ENCODE results near the gene SIK3.
"Not testable (repeated sequence)": the region's sequence is repeated elsewhere in the genome, so short reads cannot be mapped to it uniquely, and the experiment has no call there.

SIK3 gene

DNA sequence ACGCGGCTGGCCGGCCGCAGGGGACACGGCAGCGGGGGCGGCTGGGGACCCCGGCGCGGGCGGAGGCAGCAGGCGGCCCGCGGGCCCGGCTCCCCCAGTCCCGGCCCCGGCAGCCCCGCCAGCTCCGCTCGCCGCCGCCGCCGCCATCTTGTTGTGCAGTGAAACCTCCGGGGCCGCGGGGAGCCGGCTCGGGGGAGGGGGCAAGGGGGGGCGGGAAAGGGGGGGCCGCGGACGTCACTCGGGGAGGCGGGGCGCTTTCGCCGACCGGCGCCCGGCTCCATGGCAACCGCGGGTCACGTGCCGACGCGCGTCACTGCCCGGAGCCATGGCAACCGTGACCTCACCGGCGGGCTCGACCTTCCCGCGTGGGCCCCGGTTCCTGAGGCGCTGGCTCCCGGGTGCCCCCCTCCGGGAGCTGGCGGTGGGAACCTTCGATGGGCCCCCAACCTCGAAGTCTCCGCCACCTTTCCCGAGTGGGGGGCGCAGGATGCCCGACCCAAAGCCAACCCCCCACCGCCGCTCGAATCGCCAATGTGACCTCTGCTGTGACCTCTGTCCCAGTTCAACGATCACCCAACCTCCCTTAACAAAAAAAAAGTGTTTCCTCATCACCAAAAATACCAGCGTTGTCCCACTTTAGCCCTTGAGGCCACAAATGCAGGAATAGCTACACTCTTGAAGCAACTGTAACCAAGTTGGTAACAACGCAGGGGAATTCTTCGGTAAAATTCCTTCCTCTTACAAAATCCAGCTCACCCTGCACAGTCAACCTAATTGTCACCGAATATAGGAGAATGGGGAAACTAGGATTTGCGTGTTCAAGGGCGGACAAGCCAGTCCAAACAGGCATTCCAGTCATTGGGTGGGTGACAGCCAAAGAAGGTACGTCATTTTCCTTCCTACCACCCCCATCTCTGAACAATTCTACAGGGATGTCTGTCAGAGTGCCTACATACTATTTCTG, at the start of gene SIK3:
Gene SIK3, minus strand, starts transcription at position 160 of the 964 bp plus-strand sequence. Its CDS starts 13 bp downstream, at position 147.
- peak; percentile 97 for DNase-seq

DNA sequence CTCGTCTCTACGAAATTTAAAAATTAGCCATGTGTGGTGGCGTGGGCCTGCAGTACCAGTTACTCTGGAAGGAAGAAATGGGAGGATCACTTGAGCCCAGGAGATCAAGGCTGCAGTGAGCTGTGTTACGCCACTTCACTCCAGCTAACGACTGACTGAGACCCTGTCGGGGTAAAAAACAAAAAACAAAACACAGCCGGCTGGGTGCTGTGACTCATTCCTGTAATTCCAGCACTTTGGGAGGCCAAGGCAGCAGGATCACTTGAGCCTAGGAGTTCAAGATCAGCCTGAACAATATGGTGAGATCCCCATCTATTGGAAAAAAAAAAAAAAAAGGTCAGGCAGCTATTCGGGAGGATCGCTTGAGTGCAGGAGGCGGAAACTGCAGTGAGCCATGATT, 48.3 kb upstream of the SIK3 start:
- no peak for DNase-seq

DNA sequence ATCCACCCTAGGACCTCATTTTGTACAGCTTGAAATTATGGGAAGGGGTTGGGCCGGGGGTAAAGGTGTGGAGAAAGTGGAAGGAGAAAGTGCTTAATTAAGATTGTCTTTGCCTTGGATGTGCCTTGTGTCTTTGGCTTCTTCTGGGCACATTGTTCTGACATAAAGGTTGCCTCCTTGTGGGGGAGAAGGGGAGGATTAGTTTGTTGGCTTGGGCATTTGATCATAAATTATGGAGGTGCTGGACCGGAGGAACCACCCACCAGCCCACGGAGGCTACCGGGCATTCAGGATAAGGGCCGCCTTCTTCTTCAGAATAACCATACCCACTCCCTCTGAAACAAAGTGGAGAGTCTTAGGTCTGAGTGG, 47.1 kb upstream of the SIK3 start:
- no peak for DNase-seq

DNA sequence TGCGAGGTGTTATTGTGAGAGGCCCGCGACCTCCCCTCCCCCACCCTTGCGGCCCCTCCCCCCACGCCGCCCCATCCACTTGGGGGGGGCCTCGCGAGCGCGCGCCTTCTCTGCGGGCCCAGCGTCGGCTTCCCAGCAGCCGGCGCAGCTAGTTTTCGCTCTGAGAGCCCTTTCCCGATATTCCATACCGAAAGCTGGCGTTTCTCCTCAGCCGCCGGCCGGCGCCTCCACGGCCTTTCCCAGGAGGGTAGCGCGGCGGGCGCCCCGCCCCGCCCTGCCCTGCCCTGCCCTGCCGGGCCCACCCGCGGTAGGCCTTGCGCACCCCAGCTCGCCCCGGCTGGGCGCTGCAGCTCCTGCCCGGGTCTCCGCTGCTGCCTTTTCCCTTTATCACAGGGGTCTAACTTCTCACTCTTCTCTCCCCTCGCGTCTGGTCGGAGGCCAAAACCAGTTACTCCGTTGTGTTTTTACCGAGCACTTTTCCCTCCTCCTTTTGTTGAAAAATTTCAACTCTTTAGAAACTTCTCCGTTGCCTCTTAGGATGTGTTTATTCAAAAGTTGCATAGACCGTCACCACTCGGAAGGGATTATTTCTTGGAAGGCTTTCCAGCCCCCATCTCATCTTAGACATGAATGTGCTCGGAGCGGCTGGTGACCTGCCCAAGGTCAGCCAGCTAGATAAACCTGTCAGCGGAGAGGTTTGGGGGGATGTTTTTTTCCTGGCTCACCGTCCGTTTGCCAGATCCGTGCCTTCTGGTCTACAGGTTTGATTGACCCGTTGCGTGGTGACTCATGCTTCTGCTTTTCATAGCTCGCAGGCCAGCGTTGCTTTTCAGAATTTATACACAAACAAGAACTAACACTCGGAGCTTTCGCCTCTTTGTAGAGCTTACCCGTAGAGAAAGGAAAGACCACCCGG, 46.5 kb upstream of the SIK3 start:
- DNase-seq: peak; percentile 42

DNA sequence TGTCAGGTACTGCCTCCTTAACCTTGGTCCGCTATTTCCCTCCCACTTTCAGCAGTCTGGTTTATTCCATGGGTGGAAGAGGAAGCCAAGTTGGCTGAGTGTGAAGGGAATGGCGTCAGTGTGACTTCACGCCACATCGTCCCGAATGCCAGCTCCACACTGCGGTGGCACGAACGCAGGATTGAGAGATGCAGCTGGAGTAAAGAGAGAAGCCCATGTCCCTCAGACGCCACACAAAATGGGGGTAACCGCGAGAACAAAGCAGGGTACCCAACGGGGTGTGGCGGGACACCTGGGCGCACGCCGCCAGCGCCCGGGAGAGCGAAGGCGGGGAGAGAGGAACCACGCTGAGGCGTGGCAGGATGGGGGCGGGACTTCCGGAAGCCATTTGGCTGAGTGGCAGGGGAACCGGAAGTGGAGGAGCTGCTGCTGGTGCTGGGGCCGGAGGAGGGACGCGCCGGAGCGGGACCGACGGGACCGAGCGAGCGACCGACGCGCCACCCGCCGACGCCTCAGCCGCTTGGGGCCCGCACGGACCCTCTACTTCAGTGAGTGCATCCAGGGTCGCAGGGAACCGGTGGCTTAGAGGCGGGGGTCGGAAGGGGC, 45.7 kb upstream of the SIK3 start, which contains the start of gene PAFAH1B2:
Gene PAFAH1B2, plus strand, starts transcription at position 417 of the 606 bp plus-strand sequence. CDS start 8,161 bp downstream, outside the sequence.
- DNase-seq: peak; percentile 95

DNA sequence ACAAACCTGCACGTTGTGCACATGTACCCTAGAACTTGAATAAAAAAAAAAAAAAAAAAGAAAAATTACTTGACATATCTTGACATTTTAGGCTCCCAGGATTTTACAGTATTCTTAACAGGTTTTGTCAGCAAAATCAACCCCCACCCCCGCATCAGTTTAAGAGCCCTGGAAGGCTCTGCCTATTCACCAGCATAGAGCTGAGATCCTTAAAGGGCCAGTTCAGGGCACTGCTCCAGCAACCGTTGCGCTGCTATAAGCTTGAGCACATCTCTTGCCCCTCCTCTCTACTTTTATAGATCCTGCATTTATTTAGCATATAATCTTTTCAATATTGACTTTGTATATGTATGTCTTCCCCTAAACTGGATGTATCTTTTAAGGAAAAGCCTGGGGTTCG, 45.2 kb upstream of the SIK3 start:
- DNase-seq: no peak

DNA sequence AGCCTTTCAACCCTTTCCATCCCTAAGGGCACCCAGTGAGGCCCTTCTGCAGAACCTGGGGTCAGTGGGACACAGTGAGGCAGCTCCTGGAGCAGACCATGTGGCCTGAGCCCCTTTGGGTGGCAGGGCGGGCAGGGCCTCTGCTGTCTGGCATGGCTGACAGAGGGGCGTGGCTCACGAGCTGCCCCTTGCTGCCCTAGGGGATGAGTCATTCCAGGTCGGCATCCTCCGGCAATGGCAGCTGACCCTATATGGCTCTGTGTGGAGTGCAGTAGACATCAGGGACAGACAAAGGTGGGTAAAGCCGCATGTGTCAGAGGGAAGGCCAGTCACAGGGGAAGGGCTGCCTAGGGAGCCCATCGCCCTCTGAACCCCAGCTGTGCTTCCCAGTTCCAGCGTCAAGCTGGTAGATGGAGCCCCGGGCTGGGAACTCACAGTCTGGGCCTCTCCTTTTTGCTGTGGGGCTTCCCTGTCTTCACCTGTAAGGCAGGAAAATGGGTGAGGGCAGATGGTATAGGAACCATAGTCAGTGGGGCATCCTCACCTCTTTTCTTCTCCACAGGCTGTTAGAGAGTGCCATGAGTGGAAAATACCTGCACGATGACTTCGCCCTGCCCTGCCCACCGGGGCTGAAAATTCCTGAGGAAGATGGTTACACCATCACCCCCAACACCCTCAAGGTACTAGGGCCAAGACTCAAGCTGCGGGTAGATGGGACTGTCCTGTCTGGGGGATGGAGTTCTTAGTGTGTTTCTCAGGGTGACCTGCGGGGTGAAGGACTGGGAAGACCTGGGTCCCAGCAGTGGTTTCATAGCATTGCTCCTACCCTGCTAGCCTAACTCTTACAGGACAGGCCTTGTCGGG, 39.2 kb upstream of the SIK3 start:
- DNase-seq: not testable (repeated sequence)

DNA sequence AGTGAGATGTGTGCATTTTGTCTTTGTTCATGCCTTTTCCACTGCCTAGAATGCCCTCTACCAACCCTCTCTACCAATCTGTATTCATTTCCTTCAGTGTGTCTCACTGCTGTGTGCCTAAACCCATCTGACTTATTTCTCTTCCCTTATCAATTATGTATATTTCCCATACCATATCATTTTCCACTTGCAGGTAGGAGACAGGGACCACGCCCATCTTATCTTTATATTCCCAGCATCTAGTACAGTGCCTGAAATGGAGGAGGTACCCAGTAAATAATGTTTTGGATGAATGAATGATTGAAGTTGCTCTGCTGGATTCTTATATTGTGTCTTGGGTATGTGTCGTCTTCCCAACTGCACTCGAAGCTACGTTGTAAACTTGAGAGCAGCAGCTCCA, 36.8 kb upstream of the SIK3 start:
- not testable (repeated sequence) for DNase-seq

DNA sequence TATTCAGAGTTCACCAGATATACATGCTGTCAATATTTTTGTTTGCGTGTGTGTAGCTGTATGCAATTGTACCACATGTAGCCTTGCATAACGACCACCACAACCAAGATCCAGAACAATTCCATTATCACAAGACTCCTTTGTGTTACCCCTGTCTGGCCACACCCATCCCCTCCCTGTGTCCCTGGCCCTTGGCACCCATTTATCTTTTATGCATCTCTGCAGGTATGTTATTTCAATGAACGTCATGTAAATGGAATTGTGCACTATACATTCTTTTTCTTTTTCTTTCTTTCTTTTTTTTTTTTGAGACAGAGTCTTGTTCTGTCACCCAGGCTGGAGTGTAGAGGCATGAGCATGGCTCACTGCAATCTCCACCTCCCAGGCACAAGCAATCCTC, 36.2 kb upstream of the SIK3 start:
- DNase-seq: no peak

DNA sequence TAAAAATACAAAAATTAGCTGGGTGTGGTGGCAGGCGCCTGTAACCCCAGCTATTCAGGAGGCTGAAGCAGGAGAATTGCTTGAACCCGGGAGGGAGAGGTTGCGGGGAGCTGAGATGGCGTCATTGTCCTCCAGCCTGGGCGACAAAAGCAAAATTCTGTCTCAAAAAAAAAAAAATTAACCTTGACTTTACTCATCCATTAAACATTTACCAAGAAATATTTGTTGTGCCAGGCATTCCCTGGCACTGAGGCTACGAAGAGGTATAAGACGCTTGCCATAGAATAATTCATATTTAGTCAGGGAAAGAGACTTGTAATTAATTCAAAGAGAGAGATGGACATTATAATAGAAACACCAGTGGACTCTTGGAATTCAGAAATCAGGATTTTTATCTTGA, 32.7 kb upstream of the SIK3 start:
- no peak for DNase-seq

DNA sequence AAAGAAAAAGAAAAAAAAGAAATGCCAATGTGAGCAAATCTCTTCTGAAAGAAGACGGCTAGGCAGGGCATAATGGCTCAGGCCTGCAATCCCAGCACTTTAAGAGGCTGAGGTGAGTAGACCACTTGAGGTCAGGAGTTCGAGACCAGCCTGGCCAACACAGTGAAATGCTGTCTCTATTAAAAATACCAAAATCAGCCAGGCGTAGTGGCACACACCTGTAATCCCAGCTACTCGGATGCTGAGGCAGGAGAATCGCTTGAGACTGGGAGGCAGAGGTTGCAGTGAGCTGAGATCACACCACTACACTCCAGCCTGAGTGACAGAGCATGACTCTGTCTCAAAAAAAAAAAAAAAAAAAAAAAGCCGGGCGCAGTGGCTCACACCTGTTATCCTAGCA, 32.2 kb upstream of the SIK3 start:
- DNase-seq: not testable (repeated sequence)

DNA sequence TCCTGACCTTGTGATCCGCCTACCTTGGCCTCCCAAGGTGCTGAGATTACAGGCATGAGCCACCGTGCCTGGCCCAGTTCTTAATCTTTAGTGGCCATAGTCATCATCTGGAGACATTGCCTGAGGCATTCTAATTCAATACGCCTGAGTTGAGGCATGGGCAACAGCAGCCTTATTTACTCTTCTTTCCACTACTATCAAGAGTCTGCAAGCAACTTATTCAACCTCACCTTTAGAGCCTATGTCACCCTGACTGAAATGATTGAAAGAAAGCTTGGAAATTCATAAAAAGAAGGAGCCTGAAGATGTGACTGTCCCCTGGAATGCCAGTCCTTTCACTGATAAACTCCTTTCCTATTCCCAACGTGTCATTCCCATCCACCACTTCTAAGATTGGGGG, 30.1 kb upstream of the SIK3 start:
- DNase-seq: no peak

DNA sequence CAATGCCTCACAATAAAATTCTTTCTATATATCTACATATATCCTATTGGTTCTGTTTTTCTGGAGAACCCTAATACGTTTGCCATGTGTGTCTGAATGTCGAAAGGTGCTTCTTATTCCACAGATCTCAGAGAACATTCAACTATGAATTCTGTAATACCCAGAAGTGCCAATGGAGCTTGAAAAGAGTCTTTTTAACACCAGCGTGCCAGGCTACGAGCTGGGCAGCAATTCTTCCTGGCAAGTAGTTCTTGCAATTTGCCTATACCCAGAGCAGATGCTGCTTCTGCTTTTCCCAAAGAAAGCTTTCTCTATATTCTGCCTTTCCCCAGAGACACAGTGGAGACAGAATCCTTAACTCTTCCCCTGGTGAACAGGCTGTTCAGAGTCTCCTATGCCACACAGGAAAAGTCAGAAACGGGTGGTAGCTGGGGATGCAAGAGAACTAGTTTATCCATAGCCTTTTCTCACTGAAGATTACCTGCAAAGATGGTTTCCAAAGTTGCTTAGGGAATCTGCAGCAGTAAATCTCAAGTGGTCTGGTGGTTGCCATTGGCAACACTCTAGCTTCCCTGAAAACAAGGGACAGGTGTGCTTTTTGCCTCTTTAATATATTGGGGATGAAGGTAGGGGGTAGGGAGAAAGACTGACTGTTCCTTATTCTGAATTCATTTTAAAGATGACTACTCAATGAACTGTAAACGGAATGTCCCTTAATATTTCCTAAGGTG, 29.1 kb upstream of the SIK3 start:
- DNase-seq: peak; percentile 22

DNA sequence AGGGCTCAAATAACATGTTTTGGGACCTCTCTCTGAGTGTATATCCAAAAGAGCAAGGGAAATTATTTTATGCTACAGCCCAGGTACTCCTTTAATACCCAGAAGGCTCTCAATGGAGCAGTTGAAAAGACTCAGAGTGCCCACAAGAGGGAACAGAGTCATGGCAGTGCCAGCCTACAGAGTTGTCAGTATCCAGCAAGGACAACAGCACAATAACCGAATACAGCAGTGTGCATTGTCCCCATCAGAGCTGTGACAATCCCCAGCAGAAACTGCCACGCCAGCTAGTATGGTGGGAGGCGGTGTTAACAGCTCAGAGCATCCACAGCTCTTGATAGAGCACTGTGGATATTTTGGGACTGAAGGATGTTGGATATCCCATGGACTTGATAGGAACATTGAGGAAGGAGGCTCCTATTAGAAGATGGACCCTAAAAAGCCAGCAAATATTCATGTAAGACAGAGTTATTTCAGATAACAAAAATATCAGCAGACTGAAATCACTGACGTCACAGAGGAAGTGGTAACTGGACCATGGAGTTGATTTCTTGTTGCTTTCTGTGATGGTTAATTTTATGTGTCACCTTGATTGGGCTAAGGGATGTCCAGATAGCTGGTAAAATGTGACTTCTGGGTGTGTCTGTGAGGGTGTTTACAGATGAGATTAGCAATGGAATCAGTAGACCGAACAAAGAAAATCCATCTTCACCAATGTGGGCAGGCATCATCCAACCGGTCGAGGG, 28.2 kb upstream of the SIK3 start:
- no peak for DNase-seq

DNA sequence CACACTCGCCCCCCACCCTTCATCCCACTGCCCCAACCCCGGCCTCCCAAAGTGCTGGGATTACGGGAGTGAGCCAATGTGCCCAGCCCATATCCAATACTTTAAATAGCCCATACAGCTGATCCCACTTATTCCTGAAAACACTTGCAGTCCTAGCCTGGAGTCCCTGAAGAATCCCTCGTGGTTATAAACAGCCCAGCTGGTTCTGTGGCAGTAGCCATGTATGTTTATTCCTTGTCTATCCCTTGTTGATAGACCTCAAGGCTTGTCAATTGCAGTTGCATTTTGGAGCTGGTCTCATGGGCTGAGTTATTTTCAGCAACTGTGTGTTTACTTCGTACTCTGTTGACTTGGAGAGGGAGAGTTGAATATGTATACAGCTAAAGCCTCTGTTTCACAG, 24.3 kb upstream of the SIK3 start:
- DNase-seq: no peak

DNA sequence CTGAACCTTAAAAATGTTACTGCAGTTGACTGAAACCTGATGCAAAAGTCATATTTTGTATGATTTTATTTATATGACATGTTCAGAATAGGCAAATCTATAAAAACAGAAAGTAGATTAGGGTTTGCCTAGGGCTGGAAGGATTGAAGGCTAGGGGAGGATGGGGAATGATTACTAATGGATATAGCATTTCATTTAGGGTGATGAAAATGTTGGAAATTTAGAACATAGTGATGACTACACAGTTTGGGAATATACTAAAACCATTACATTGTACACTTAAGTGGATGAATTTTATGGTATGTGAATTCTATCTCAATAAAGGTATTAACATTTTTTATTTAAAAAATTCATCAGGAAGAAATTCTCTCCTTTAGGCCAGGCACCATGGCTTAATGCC, 22.9 kb upstream of the SIK3 start:
- DNase-seq: no peak

DNA sequence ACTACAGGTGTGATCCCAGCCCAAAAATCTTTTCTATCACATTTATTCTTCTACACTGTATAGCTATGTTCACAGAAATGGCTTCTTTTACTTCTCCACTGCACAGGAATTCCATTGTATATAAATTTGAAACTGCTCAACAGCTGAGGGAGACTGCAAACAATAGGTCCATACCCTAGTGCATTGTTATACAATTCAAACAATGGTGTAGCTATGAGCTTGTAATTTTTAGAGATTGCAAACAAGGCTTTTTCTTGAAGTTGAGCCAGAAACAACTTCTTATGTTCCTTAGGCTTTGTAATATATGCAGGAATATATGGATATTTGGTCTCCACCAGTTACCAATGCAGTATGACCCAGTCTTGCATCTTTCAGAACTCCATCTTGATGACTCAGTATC, 19.5 kb upstream of the SIK3 start:
- no peak for DNase-seq

DNA sequence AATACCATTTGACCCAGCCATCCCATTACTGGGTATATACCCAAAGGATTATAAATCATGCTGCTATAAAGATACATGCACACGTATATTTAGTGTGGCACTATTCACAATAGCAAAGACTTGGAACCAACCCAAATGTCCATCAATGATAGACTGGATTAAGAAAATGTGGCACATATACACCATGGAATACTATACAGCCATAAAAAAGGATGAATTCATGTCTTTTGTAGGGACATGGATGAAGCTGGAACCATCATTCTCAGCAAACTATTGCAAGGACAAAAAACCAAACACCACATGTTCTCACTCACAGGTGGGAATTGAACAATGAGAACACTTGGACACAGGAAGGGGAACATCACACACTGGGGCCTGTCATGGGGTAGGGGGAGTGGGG, 14.7 kb upstream of the SIK3 start:
- not testable (repeated sequence) for DNase-seq

DNA sequence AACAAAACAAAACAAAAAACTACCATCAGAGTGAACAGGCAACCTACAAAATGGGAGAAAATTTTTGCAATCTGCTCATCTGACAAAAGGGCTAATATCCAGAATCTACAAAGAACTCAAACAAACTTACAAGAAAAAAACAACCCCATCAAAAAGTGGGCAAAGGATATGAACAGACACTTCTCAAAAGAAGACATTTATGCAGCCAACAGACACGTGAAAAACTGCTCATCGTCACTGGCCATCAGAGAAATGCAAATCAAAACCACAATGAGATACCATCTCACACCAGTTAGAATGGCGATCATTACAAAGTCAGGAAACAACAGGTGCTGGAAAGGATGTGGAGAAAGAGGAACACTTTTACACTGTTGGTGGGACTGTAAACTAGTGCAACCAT, 14.3 kb upstream of the SIK3 start:
- not testable (repeated sequence) for DNase-seq

DNA sequence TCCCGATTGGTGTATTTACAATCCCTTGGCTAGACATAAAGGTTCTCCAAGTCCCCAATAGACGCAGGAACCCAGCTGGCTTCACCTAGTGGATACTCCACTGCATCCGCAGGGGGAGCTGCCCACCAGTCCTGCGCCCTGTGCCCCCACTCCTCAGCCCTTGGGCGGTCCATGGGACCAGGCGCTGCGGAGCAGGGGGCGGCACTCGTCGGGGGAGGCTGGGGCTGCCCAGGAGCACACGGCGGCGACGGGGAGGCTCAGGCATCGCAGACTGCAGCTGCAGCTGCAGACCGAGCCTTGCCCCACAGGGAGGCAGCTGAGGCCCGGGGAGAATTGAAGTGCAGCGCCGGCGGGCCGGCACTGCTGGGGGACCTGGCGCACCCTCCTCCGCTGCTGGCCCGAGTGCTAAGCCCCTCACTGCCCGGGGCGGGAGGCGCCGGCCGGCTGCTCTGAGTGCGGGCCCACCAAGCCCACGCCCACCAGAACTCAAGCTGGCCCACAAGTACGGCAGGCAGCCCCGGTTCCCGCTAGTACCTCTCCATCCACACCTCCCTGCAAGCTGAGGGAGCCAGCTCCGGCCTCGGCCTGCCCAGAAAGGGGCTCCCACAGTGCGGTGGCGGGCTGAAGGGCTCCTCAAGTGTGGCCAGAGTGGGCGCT, 12.2 kb upstream of the SIK3 start:
- DNase-seq: no peak
